Gastrocnemius medialis (tissue), 4 donors: ENCODE results near the gene CCDC68.

Experiments used
- CTCF ChIP-seq, 5 experiments: fragments of 450-650 bp in 3 of 5; fragments of 200-600 bp in 2 of 5; sonication (generic) in 2 of 5; IDR thresholded peaks in 4 of 5; conservative IDR thresholded peaks in 1 of 5; 1 replicate in 4 of 5; 2 replicates in 1 of 5; pipeline ENCODE4 v1.5.1; 2016 to 2019; ENCODE audit warnings: antibody characterized with exemption in 5 of 5, mild to moderate bottlenecking in 3 of 5, moderate library complexity in 3 of 5
- POLR2A ChIP-seq, 2 donors: fragments of 450-650 bp; IDR thresholded peaks; one replicate each; pipeline ENCODE4 v1.6.1; 2017; ENCODE audit warnings: antibody characterized with exemption in 2 of 2, mild to moderate bottlenecking in 2 of 2, moderate library complexity in 2 of 2

DNA sequence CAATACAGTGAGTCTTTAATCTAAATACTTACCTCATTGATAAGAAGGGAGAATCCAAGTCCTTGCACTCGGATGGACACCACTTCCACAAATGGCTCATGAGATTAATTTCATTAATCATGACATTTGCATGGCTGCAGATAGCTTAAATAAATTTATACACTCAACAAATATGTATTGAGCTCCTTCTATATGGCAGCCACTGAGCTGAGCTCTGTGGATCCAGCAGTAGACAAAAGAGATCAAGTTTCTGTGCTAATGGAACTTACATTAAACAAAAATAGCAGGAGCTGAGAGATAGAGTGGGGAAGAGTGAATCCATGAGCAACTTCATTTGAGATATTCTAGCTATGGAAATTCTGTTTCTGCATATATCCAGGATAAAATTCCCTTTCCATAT, 86.6 kb downstream of the CCDC68 start:
- TF ChIP-seq CTCF (IDR thresholded peaks at IDR 0.05 in 4 of 5, conservative IDR thresholded peaks at IDR 0.05 in 1 of 5) = no peak
- no peak for TF ChIP-seq POLR2A (IDR thresholded peaks at IDR 0.05)
